Measurements from ENCODE around the gene NRP1. TPM values are rescaled to one million over a fixed set of nuclear protein-coding genes. Genes with fewer than 3 reads are reported as not detected.

The NRP1 gene
- total and polyA plus RNA-seq, 5 experiments from 2014 or later, result 0.60 to 0.88 TPM; not detected in 3

DNA sequence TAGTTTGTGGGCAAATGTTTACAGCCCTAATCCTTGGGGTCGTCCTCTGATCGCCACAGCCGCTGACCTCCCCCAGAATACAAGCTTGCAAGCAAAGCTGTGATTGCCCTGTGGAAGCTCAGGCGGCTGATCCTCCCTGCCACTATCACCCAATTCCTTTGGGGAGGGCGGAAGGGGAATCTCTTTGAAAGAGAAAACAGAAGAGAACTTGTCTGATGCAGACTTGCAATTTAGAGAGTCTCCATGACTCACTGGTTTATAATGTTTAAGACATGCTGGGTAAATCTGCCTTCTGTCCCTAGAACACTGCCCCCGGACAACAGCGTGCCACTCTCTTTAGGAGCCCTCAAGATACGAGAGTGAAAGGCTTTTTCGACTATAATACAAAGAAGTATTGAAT is 75.5 kb downstream of the NRP1 start:
- Mint-ChIP-seq H3K4me3 (no peak overlapping the region), H3K36me3 (no peaks in the 10 kb centered on the region), H3K27me3 (peaks cover 0 to 2% (median 0%) of the 10 kb centered on the region in 5 donors), H3K9me3 (no peaks in the 10 kb centered on the region), H3K4me1 (peaks cover 0 to 9% (median 3%) of the 10 kb centered on the region in 4 donors), H3K27ac (no peak overlapping the region)
- DNase-seq, result no peak
- ATAC-seq, result no peak
- POLR2A ChIA-PET, result no interaction called here

DNA sequence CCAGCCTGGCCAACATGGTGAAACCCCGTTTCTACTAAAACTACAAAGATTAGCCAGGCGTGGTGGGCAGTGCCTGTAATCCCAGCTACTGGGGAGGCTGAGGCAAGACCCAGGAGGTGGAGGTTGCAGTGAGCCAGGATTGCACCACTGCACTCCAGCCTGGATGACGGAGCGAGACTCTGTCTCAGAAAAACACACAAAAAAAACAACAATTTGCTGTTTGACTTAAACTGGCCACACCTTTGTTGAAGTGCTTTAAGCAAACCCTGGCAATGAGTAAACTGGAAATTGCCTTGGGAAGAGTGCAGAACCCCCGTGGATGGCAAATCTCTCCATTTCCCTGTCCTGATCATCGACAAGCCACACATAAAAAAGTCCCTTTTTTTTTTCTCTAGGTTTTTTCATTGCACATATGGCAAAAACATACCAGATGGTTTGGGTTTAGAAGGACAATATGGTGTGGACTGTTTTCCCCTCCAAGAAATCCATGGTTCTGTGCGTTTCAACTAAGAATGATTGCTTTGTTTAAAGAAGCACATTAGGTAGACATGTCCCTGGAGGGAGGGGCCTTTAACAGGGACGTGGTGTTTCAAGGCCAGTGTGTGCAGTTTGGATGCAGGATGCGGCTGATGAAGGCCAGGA is 76.9 kb downstream of the NRP1 start:
- Mint-ChIP-seq H3K36me3 (no peaks in the 10 kb centered on the region), H3K9me3 (peaks cover 0 to 3% (median 0%) of the 10 kb centered on the region in 9 donors), H3K27ac (no peak overlapping the region), H3K4me1 (peaks cover 0 to 9% (median 3%) of the 10 kb centered on the region in 4 donors), H3K27me3 (peaks cover 0 to under 1% (median 0%) of the 10 kb centered on the region in 5 donors), H3K4me3 (no peak overlapping the region)
- no peak for ATAC-seq
- no peak for DNase-seq
- POLR2A ChIA-PET, result no interaction called here

DNA sequence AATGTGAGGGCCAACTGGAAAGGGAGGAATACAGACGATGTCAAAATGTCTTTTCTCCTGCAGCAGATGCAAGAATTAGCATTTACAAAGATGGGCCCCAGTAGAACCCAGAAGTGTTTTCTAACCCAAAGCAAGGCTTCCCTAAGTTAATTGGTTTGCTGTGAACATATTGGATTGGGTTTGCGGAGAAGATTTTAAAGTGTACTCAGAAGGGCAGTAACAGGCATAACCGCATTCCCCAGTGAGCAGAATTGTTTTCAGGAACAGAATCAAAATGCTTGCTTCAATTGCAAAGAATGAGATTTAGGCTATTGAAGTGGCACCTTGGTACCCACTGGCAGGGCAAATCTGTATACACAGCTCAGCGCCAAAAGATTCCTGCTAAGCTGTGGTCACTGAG is 78.0 kb downstream of the NRP1 start:
- no peak overlapping the region for H3K27ac Mint-ChIP-seq
- H3K9me3 Mint-ChIP-seq, result peaks cover 0 to 6% (median 0%) of the 10 kb centered on the region in 9 donors
- no peaks in the 10 kb centered on the region for H3K27me3 Mint-ChIP-seq
- DNase-seq, result no peak
- ATAC-seq, result no peak
- H3K4me3 Mint-ChIP-seq, result no peak overlapping the region
- H3K4me1 Mint-ChIP-seq, result peaks cover 0 to 9% (median 5%) of the 10 kb centered on the region in 4 donors
- POLR2A ChIA-PET, result no interaction called here
- H3K36me3 Mint-ChIP-seq, result no peaks in the 10 kb centered on the region

DNA sequence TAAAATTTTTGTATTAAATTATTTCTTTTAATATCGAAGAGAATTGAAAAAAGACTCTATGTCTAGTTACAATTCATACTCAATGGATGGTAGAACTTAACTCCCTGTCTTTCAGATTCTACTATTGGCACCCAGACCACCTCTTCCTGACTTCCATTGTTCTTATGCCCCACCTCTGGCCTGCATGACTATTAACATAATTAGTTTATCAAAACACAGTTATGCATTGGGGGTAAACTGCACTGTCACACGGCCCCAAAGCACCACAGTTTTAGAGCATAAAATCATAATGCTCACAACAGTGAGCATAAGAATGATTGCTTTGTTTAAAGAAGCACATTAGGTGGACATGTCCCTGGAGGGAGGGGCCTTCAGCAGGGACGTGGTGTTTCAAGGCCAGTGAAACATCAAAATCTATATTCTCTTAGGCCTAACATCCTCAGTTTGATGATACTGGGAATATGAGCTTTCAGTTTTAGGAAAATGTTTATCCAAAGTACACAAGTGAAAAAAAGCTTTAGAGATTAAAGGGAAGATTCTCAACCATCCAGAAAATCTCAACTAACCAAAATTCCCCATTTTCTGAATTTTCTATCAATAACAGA is 79.8 kb downstream of the NRP1 start:
- Mint-ChIP-seq H3K27ac (no peak overlapping the region), H3K27me3 (no peaks in the 10 kb centered on the region), H3K9me3 (peaks cover 0 to 20% (median 4%) of the 10 kb centered on the region in 9 donors), H3K4me1 (peaks cover 11 to 26% (median 12%) of the 10 kb centered on the region in 4 donors), H3K4me3 (no peak overlapping the region), H3K36me3 (peaks cover 0 to 15% (median 0%) of the 10 kb centered on the region in 3 donors)
- ATAC-seq, result no peak
- POLR2A ChIA-PET, result no interaction called here
- no peak for DNase-seq

DNA sequence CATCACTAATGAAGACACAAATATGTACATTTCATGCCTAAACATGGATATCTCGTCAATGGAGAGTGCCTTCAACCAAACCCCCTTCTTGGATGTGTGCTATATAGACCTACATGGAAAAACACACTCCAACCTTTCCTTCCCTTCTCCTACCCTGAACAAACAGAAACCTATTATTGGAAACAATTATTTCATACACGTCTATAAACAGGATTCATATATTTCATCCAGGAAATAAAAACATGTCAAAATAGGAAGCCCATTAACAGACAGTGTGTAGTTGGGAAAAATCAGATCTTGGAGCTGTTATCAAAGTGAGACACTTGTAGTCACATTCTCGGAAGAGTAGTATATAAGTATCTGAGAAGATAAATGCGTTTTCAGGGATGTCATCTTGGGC is 81.1 kb downstream of the NRP1 start:
- H3K27ac Mint-ChIP-seq, result peak overlapping the region in 3 of 10 donors; percentile 18 to 89 (median 83)
- H3K4me1 Mint-ChIP-seq, result peaks cover 13 to 39% (median 24%) of the 10 kb centered on the region in 4 donors
- no peak for ATAC-seq
- no peaks in the 10 kb centered on the region for H3K27me3 Mint-ChIP-seq
- no peak overlapping the region for H3K4me3 Mint-ChIP-seq
- peaks cover 0 to 20% (median 4%) of the 10 kb centered on the region in 9 donors for H3K9me3 Mint-ChIP-seq
- DNase-seq, result no peak
- POLR2A ChIA-PET, result no interaction called here
- H3K36me3 Mint-ChIP-seq, result peaks cover 0 to 15% (median 0%) of the 10 kb centered on the region in 3 donors

DNA sequence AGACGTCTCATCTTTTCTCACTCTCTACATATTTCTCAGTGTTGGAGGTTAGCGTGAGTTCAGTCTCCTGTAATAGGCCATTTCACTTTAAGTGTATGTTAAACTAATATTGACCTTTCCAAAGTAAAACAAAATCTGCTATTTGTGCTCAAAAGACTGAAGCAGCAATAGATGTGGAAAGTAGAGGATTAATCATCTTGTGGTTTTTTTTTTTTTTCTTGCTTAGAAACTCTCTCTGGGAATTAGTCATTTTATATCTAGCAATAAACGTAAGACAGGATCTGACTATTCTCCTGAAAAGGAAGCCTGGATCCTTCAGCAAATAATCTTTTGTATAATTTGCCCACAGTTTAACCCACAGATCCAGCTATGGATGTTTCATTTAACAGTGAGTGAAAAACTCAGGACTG is 81.7 kb downstream of the NRP1 start:
- Mint-ChIP-seq H3K4me3 (peak overlapping the region in 1 of 10 donors; percentile 3), H3K36me3 (peaks cover 0 to 15% (median 0%) of the 10 kb centered on the region in 3 donors), H3K9me3 (peaks cover 0 to 20% (median 4%) of the 10 kb centered on the region in 9 donors), H3K27me3 (no peaks in the 10 kb centered on the region), H3K27ac (peak overlapping the region in 6 of 10 donors; percentile 4 to 89 (median 44)), H3K4me1 (peaks cover 16 to 45% (median 31%) of the 10 kb centered on the region in 4 donors)
- DNase-seq, result no peak
- POLR2A ChIA-PET, result interaction anchor here (0.5 kb wide), 1 partner anchor 28 kb away, joined by 6 read pairs; no protein-coding TSS in a partner anchor
- ATAC-seq, result no peak

DNA sequence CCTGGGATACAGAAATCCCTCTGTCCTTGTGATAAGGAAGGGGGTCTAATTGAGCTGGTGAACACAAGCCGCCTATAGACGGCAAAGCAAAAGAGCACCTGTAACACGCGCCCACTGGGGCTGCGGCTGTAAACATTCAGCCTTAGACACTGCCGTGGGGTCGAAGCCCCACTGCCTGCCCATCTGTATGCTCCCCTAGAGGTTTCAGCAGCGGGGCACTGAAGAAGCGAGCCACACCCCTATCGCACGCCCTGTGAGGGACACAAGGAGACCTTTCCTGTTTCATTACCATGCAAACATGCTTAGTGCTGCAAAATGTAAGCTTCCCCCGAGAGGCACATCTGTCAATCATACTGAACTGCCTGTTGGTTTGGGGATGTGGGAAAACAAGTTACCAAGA is 82.1 kb downstream of the NRP1 start:
- peaks cover 0 to 15% (median 0%) of the 10 kb centered on the region in 3 donors for H3K36me3 Mint-ChIP-seq
- H3K27me3 Mint-ChIP-seq, result no peaks in the 10 kb centered on the region
- peak overlapping the region in 1 of 10 donors; percentile 3 for H3K4me3 Mint-ChIP-seq
- POLR2A ChIA-PET, result interaction anchor here (0.5 kb wide), 1 partner anchor 28 kb away, joined by 6 read pairs; no protein-coding TSS in a partner anchor
- peaks cover 16 to 49% (median 35%) of the 10 kb centered on the region in 4 donors for H3K4me1 Mint-ChIP-seq
- peak overlapping the region in 4 of 10 donors; percentile 5 to 89 (median 44) for H3K27ac Mint-ChIP-seq
- ATAC-seq (no peak), DNase-seq (no peak)
- peaks cover 0 to 20% (median 4%) of the 10 kb centered on the region in 9 donors for H3K9me3 Mint-ChIP-seq

DNA sequence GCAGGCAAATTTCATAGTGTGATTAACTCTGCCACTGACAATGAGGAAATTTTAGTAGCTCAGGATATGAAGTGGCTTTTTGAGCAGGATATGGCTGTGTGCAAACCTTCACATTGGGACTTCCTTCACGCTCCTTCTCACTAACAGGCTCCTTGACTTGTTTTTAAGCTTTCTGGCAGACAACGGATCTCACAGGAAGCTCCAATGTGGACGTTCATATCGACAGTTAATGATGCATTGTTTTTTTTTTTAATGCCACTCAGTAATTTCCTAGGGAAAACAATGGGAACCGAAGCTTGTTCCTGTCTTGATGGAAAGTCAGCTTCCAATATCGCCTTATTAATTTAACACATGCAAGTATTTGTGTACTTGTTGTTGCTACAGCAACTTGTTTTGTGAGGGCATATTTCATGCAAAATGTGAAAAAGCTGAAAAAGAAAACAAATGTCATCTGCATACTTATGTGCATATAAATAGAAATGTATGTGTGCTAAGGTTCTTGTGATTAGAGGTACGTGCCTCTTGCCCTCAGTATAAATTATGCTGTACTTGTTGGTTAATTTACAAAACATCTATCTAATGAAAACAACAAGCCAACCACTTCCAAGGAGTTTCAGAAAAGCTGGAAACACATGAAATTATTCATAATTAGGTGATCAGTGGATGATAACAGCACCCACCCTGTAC is 84.7 kb downstream of the NRP1 start:
- H3K4me1 Mint-ChIP-seq, result peaks cover 16 to 49% (median 44%) of the 10 kb centered on the region in 4 donors
- H3K9me3 Mint-ChIP-seq, result peaks cover 0 to 20% (median 4%) of the 10 kb centered on the region in 9 donors
- peak in 1 of 10 donors; percentile 10 for DNase-seq
- peak overlapping the region in 8 of 10 donors; percentile 4 to 93 (median 72) for H3K27ac Mint-ChIP-seq
- H3K36me3 Mint-ChIP-seq, result peaks cover 0 to 15% (median 0%) of the 10 kb centered on the region in 3 donors
- peak overlapping the region in 9 of 10 donors; percentile 13 to 80 (median 63) for H3K4me3 Mint-ChIP-seq
- no peak for ATAC-seq
- no peaks in the 10 kb centered on the region for H3K27me3 Mint-ChIP-seq
- POLR2A ChIA-PET, result interaction anchor here (0.6 to 1.7 kb wide), 5 partner anchors 11 to 111 kb away, joined by 3 to 5 read pairs (median 3); no protein-coding TSS in a partner anchor

DNA sequence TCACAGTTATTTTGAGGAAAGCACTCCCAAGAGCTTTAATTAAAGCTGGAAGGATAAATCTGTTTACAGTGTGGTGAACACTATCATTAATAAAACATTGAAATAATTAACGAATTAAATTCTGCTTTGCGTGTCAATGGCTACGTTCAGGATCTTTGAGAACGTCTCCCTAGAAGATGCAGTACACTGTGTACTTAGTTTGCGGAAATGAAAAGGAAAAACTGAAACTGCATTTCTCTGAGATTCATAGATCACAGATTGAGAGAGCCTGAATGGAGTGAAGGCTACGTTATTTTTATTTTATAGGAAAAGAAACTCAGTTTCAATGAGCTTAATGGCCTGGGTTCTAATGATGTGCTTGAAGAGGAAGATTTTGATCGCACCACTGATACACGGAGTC is 85.3 kb downstream of the NRP1 start:
- no peaks in the 10 kb centered on the region for H3K27me3 Mint-ChIP-seq
- H3K36me3 Mint-ChIP-seq, result peaks cover 0 to 15% (median 0%) of the 10 kb centered on the region in 3 donors
- H3K4me3 Mint-ChIP-seq, result peak overlapping the region; percentile 8 to 80 (median 69)
- peaks cover 0 to 20% (median 4%) of the 10 kb centered on the region in 9 donors for H3K9me3 Mint-ChIP-seq
- POLR2A ChIA-PET, result interaction anchor here (0.5 to 1.7 kb wide), 6 partner anchors 12 to 1877 kb away, joined by 3 to 10 read pairs (median 4); no protein-coding TSS in a partner anchor
- H3K27ac Mint-ChIP-seq, result peak overlapping the region; percentile 19 to 93 (median 70)
- peaks cover 16 to 49% (median 44%) of the 10 kb centered on the region in 4 donors for H3K4me1 Mint-ChIP-seq
- DNase-seq (no peak), ATAC-seq (no peak)

DNA sequence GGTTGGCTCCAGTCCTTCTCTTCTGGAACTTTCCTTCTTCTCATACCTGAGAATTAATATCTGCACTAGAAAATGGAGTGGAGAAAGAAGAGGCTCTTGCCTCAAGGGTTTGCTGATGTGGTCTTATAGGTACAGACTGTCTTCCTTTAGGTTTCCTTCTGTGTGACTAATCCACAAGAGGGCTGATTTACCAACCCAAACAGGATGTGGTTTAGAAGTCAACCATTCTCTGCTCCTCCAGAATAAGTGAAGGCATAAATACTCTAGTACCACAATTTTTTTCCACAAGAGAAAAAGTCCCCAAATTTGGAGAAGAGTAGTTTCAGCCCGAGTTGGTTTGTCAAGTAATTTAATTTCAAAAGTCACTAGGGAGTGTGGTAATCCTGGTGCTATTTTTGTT is 85.8 kb downstream of the NRP1 start:
- Mint-ChIP-seq H3K4me1 (peaks cover 16 to 49% (median 44%) of the 10 kb centered on the region in 4 donors), H3K27ac (peak overlapping the region; percentile 19 to 93 (median 70)), H3K9me3 (peaks cover 0 to 20% (median 4%) of the 10 kb centered on the region in 9 donors), H3K4me3 (peak overlapping the region; percentile 32 to 80 (median 69)), H3K36me3 (peaks cover 0 to 15% (median 0%) of the 10 kb centered on the region in 3 donors), H3K27me3 (no peaks in the 10 kb centered on the region)
- DNase-seq (peak in 6 of 10 donors; percentile 3 to 80 (median 42)), ATAC-seq (peak; percentile 98 to 100)
- POLR2A ChIA-PET, result interaction anchor here (0.5 to 1.7 kb wide), 5 partner anchors 10 to 1878 kb away, joined by 4 to 10 read pairs (median 5); no protein-coding TSS in a partner anchor

DNA sequence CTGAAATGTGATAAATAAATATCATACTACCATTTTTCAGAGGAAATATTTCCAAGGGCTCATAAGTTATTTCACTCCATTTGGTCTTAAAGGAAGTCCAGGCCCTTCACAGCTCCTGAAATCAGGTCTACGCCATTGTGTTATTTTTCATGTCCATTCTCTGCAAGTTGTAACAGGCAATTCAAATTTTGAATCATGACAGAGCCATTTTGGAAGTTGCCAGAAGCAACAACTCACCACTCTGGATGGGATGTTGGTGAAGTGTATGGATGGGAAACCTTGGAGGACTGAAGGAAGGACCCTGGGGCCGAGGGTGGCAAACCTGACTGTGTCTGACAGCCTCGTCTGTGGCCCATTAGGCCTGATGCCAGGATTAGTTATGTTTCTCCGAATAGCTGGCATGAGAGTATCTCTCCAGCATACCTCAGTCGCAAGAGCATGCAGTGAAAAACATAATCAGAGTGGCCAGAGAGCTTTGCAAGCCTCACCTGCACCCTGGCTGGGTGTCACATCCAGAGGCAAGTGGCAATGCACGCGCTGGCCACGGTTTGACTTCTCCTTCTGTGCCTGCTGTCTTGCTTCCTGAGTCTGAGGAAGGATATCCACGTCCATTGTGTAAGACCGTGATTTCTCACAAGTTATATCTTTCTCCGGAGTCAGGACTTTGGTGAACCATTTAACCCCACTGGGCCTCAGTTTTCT is 87.1 kb downstream of the NRP1 start:
- DNase-seq, result no peak
- peak overlapping the region in 2 of 10 donors; percentile 59 to 69 for H3K4me3 Mint-ChIP-seq
- H3K4me1 Mint-ChIP-seq, result peaks cover 15 to 49% (median 42%) of the 10 kb centered on the region in 4 donors
- H3K27ac Mint-ChIP-seq, result peak overlapping the region in 5 of 10 donors; percentile 7 to 93 (median 78)
- no peak for ATAC-seq
- H3K9me3 Mint-ChIP-seq, result peaks cover 0 to 20% (median 3%) of the 10 kb centered on the region in 9 donors
- H3K36me3 Mint-ChIP-seq, result peaks cover 0 to 15% (median 0%) of the 10 kb centered on the region in 3 donors
- no peaks in the 10 kb centered on the region for H3K27me3 Mint-ChIP-seq
- POLR2A ChIA-PET, result no interaction called here

All from naive thymus-derived CD8-positive, alpha-beta T cell (primary cell).